Fibroblast of villous mesenchyme (primary cell): ENCODE results near the gene SMG5. TPM values are rescaled to one million over a fixed set of nuclear protein-coding genes. Genes with fewer than 3 reads are reported as not detected.

Experiments
- DNase-seq: peaks from one replicate; pipeline ENCODE4 v3.0.0-alpha.2; 2010; ENCODE audit warnings: low read depth
- H3K4me3 ChIP-seq: 2 replicates; pipeline ENCODE4 v1.5.1; 2011; ENCODE audit warnings: low read depth, mild to moderate bottlenecking, low read length
- CTCF ChIP-seq: IDR thresholded peaks from 2 replicates; pipeline ENCODE4 v1.5.1; 2012; ENCODE audit warnings: low read depth, mild to moderate bottlenecking, low read length; ENCODE audit not compliant: insufficient read depth
- total RNA-seq: library from RNA; depleted of rRNA; stranded (reverse); fragments of >200 nt; gene quantifications from 2 replicates; pipeline ENCODE4 v1.2.3, GENCODE V29; 2012

Gene SMG5
- total RNA-seq, 1 donor: 63.5 TPM

- DNase-seq: peak; percentile 97
- peak within 1 kb of the TSS; percentile 95 for H3K4me3 ChIP-seq
- no peak for TF ChIP-seq CTCF
Measured at GRCh38 chr1:156212833-156213643, 69.6 kb downstream of the SMG5 start, which contains the start of gene PMF1. Gene PMF1, plus strand, starts transcription at chr1:156213007. Its CDS starts 9 bp downstream, at chr1:156213016.

- TF ChIP-seq CTCF: no peak
- DNase-seq: no peak
- H3K4me3 ChIP-seq: peak overlapping the region; percentile 95
Measured at GRCh38 chr1:156212130-156212529, 70.5 kb downstream of the SMG5 start.

GRCh38 chr1:156211243-156211642 lies 71.4 kb downstream of the SMG5 start:
- no peak for TF ChIP-seq CTCF
- no peak overlapping the region for H3K4me3 ChIP-seq
- no peak for DNase-seq

GRCh38 chr1:156204686-156205085 lies 77.9 kb downstream of the SMG5 start:
- TF ChIP-seq CTCF: no peak
- no peak overlapping the region for H3K4me3 ChIP-seq
- no peak for DNase-seq

GRCh38 chr1:156203331-156203730 lies 79.3 kb downstream of the SMG5 start:
- peak; percentile 57 for DNase-seq
- H3K4me3 ChIP-seq: no peak overlapping the region
- TF ChIP-seq CTCF: no peak

GRCh38 chr1:156200044-156200443 lies 82.6 kb downstream of the SMG5 start:
- no peak for DNase-seq
- no peak for TF ChIP-seq CTCF
- H3K4me3 ChIP-seq: no peak overlapping the region

Other genes with a start within 250 kb of the SMG5 start
- gene UBQLN4, start 229.0 kb downstream of the SMG5 start, total RNA-seq: 13.5 and 20.3 TPM in 2 replicates
- gene LAMTOR2, start 228.0 kb downstream of the SMG5 start, total RNA-seq: 38.3 and 40.6 TPM in 2 replicates
- not detected in 2 replicates for gene RAB25, start 221.7 kb downstream of the SMG5 start, total RNA-seq
- 1.7 and 1.9 TPM in 2 replicates for gene MEX3A, start 200.4 kb downstream of the SMG5 start, total RNA-seq
- gene LMNA, start 168.1 kb downstream of the SMG5 start, total RNA-seq: 694 and 1,059 TPM in 2 replicates
- gene SEMA4A, start 129.2 kb downstream of the SMG5 start, total RNA-seq: 0.43 and 0.64 TPM in 2 replicates
- 17.1 and 18.6 TPM in 2 replicates for gene SLC25A44, start 88.7 kb downstream of the SMG5 start, total RNA-seq
- 30.2 and 50.9 TPM in 2 replicates for gene PMF1, start 69.8 kb downstream of the SMG5 start, total RNA-seq
- gene BGLAP, start 40.6 kb downstream of the SMG5 start, total RNA-seq: not detected in 2 replicates
- gene PAQR6, start 34.8 kb downstream of the SMG5 start, total RNA-seq: 0.43 and 0.64 TPM in 2 replicates
- 0.86 and 1.3 TPM in 2 replicates for gene TMEM79, start 1.5 kb upstream of the SMG5 start, total RNA-seq
- gene GLMP, start 12.9 kb upstream of the SMG5 start, total RNA-seq: 55.3 and 55.4 TPM in 2 replicates
- gene VHLL, start 16.5 kb upstream of the SMG5 start, total RNA-seq: 0.32 TPM in 1 of 2 replicates, not detected in the other
- 268 and 431 TPM in 2 replicates for gene CCT3, start 55.5 kb upstream of the SMG5 start, total RNA-seq
- not detected in 2 replicates for gene TSACC, start 55.7 kb upstream of the SMG5 start, total RNA-seq
- not detected in 2 replicates for gene RHBG, start 86.4 kb upstream of the SMG5 start, total RNA-seq
- 10.0 and 10.8 TPM in 2 replicates for gene MEF2D, start 217.9 kb upstream of the SMG5 start, total RNA-seq